ENCODE measurements around the gene MTMR10.

DNA sequence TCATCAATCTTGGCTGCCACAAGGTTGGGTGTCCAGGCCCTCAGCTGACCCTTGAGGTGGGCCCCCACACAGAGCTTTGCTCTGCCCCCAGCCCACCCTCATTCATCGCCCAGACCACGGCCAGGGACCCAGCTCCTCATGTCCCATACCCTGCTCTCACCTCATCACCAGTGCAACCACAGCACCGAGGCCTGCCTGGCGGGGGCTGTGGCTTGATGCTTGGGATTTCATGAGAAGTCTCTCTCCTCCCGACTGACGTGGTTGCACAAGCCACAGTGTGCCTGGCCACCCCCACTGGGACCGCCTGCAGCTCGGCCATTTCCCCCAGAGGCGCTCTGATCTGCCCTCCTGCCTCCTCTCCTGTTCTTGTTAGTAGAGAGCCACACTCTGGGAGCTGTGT is 45.4 kb upstream of the MTMR10 start:
- TF ChIP-seq, protein P1, sequence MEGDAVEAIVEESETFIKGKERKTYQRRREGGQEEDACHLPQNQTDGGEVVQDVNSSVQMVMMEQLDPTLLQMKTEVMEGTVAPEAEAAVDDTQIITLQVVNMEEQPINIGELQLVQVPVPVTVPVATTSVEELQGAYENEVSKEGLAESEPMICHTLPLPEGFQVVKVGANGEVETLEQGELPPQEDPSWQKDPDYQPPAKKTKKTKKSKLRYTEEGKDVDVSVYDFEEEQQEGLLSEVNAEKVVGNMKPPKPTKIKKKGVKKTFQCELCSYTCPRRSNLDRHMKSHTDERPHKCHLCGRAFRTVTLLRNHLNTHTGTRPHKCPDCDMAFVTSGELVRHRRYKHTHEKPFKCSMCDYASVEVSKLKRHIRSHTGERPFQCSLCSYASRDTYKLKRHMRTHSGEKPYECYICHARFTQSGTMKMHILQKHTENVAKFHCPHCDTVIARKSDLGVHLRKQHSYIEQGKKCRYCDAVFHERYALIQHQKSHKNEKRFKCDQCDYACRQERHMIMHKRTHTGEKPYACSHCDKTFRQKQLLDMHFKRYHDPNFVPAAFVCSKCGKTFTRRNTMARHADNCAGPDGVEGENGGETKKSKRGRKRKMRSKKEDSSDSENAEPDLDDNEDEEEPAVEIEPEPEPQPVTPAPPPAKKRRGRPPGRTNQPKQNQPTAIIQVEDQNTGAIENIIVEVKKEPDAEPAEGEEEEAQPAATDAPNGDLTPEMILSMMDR (IDR thresholded peaks at IDR 0.05), result no peak
- no peak for TF ChIP-seq POLR2A (IDR thresholded peaks at IDR 0.05)
- no peak for TF ChIP-seq POLR2AphosphoS5 (IDR thresholded peaks at IDR 0.05; ENCODE audit: insufficient read depth in 1 of 2, low read depth in 1 of 2)

Data from vagina (tissue), 2 donors.